Fibroblast of the aortic adventitia (primary cell): ENCODE results near the gene PIEZO1. TPM values are rescaled to one million over a fixed set of nuclear protein-coding genes. Genes with fewer than 3 reads are reported as not detected.

Experiments used
- DNase-seq: peaks from one replicate; pipeline ENCODE4 v3.0.0-alpha.2; 2010; ENCODE audit warnings: low read depth
- H3K4me3 ChIP-seq: 2 replicates; pipeline ENCODE4 v1.5.1; 2011; ENCODE audit warnings: low read depth, mild to moderate bottlenecking, control low read depth, low read length, moderate library complexity
- total RNA-seq: library from RNA; depleted of rRNA; stranded (reverse); fragments of >200 nt; gene quantifications from 2 replicates; pipeline ENCODE4 v1.2.3, GENCODE V29; 2012; ENCODE audit warnings: low replicate concordance
- TF ChIP-seq, protein P1 (sequence below): IDR thresholded peaks from 2 replicates; pipeline ENCODE4 v1.5.1; 2011; ENCODE audit warnings: mild to moderate bottlenecking, low read length, control low read depth, inconsistent platforms; ENCODE audit not compliant: insufficient read depth

The PIEZO1 gene
- total RNA-seq, 1 donor, result 143 TPM

DNA sequence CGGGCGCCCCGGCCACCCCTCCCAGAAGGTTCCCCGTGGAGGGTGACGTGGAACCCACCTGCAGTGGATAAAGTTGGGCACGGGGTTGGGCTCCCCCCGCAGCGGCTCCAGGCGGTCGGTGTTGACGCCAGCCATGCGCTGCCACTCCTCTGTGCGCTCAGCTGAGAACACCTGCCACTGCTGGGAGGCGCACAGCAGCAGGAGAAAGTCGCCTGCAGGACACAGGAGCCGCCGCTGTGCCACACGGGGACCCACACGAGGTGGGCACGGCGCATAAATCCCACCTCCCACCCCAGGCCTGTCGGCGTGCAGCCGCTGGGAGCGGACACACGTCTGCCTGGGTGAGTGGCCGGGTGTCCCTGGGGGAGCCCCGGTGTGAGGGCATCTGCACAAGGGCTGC is 58.0 kb downstream of the PIEZO1 start:
- TF ChIP-seq, protein P1, sequence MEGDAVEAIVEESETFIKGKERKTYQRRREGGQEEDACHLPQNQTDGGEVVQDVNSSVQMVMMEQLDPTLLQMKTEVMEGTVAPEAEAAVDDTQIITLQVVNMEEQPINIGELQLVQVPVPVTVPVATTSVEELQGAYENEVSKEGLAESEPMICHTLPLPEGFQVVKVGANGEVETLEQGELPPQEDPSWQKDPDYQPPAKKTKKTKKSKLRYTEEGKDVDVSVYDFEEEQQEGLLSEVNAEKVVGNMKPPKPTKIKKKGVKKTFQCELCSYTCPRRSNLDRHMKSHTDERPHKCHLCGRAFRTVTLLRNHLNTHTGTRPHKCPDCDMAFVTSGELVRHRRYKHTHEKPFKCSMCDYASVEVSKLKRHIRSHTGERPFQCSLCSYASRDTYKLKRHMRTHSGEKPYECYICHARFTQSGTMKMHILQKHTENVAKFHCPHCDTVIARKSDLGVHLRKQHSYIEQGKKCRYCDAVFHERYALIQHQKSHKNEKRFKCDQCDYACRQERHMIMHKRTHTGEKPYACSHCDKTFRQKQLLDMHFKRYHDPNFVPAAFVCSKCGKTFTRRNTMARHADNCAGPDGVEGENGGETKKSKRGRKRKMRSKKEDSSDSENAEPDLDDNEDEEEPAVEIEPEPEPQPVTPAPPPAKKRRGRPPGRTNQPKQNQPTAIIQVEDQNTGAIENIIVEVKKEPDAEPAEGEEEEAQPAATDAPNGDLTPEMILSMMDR, result no peak
- DNase-seq, result no peak
- H3K4me3 ChIP-seq, result no peak overlapping the region

DNA sequence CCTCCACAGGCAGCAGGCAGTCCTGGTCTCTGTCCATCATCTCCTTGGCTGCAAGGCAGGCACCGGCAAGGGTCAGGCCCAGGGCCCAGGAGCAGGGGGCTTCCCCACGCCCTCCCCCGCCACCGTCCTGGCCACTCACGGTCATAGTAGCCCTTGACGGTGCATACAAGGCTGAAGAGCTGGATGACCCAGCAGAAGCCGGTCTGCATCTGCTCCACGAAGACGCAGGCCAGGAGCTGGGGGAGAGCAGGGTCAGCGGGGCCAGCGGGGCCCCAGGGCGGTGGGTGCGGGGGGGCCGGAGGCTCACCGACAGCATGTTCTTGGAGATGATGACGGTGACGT is 58.6 kb downstream of the PIEZO1 start:
- H3K4me3 ChIP-seq, result no peak overlapping the region
- TF ChIP-seq, protein P1, result no peak
- DNase-seq, result no peak

DNA sequence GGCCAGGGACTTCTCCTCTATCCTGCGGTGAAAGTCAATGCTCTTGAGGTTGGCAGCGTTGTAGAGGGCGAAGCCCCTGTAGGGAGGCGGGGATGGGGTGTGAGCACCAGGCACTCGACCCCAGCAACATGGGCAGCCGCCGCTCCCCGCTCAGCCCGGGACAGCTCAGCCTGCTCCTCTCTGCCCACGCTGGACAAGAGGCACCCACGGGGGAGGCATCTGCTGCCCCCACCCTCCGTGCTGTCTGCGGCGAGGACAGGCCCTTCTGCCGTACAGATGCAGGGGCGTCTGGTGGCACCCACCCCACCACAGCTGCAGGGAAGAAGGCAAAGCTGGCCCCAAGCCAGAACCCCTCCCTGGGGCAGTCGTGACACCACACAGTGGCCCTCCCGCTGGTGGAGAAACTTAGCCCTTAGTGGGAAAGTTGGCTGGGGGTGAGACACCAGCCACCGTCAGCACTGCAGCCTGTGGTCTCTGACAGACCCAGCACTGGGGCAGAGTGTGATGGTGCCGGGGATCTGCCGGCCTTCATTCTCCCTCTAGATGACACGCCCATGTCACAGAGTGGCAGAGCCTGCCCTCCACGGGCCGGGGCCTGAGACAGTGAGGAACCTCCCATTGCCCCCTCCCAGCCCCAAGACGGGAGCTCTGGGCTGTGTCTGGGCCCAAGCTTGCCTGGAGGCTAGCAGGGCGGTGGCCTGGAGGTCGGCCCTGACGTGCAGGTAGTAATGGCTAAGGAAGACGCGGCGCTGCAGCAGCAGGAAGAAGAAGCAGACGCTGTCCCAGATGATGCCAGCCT is 59.2 kb downstream of the PIEZO1 start:
- no peak for DNase-seq
- no peak overlapping the region for H3K4me3 ChIP-seq
- TF ChIP-seq, protein P1, result no peak

DNA sequence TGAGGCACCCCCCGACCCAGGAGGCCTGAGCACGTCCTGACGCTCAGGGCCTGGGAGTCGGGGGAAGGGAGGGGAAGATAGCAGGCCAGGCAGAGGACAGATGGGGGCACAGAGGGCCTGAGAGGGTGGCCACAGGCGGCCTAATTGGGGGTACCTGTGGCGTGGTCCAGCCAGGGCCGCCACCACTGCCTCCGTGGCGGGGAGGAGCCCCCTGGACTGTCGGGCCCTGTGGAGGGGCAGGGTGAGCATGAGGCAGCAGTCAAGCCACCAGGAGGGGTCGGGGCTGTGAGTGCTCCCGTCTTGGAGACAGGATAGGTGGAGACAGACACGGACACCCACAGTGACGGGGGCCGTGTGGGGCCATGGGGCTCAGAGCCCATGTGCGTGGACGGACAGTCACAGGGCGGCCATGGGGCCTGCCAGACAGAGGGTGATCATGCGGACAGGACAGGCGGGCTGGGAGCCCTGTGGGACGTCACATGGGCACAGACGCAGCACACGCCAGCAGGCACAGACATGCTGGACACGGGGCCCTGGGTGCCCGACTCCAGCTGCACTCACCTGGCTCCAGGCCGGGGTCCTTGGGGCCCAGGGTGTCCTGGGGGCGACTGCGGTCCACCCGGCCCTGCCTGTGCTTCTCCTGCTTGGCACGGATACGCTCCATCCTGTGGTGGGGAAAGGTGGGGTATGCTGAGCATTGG is 60.0 kb downstream of the PIEZO1 start:
- TF ChIP-seq, protein P1, result no peak

DNA sequence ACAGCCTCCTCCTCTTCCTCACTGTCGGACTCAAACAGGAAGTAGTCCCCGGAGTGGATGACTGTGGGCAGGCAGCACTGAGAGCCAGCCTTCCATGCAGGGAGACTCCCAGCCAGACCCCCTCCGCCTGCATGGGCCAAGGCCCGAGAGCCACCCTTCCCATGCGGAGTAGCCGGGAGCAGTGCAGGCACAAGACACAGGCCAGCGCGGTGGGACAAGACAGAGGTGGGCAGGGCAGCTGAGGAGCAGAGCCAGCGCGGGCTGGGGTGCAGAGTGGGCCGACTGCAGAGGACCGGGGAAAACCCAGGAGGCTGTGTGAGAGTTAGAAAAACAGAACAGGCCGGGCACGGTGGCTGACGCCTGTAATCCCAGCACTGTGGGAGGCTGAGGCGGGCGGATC is 61.1 kb downstream of the PIEZO1 start:
- no peak for DNase-seq
- H3K4me3 ChIP-seq, result no peak overlapping the region
- TF ChIP-seq, protein P1, result no peak

More for the DNA sequence above, 60.0 kb downstream of the PIEZO1 start:
- no peak for DNase-seq
- no peak overlapping the region for H3K4me3 ChIP-seq

DNA sequence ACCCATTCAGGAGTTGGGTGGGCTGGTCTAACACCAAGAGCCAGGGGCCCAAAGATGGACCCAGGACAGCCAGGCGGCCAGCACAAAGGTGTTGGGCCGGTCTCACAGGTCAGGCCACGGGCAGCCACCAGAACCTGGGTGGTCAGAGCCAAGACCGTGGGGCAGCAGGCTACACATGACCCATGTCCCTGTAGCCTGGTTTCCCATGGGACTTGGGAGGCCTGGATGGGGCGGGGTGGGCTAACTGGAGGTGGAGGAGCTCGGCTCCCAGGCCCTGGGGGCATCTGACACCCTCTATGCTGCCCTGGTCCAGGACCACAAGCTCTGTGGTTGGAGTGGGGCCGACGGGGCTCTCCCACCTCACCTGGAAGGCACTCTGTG is 61.5 kb downstream of the PIEZO1 start:
- no peak overlapping the region for H3K4me3 ChIP-seq
- TF ChIP-seq, protein P1, result no peak
- DNase-seq, result no peak
